GM18505 (cell line): Measurements from ENCODE around the gene UBE2H.
"Not testable (repeated sequence)": the region's sequence is repeated elsewhere in the genome, so short reads cannot be mapped to it uniquely, and the experiment has no call there.

ENCODE experiments used
- ATAC-seq: cut with Tn5 transposase; IDR thresholded peaks from one replicate; pipeline ENCODE4 v1.9.1; 2021; ENCODE audit not compliant: unreplicated experiment
- POLR2A ChIP-seq: IDR thresholded peaks from 4 replicates; pipeline ENCODE4 v1.6.1; 2011; ENCODE audit warnings: borderline replicate concordance; ENCODE audit not compliant: insufficient read depth, insufficient read length; ENCODE audit errors: extremely low read depth

The UBE2H gene

GRCh38 chr7:129804890-129805719, 147.7 kb downstream of the UBE2H start:
- ATAC-seq, result no peak
- no peak for TF ChIP-seq POLR2A

- no peak for TF ChIP-seq POLR2A
- no peak for ATAC-seq
Observed at GRCh38 chr7:129804111-129804889, 148.5 kb downstream of the UBE2H start.

- ATAC-seq, result no peak
- no peak for TF ChIP-seq POLR2A
Observed at GRCh38 chr7:129803546-129804081, 149.1 kb downstream of the UBE2H start.

GRCh38 chr7:129801882-129802281, 150.9 kb downstream of the UBE2H start:
- ATAC-seq, result no peak
- no peak for TF ChIP-seq POLR2A

GRCh38 chr7:129800901-129801300, 151.9 kb downstream of the UBE2H start:
- no peak for ATAC-seq
- no peak for TF ChIP-seq POLR2A

- ATAC-seq, result no peak
- TF ChIP-seq POLR2A, result no peak
Observed at GRCh38 chr7:129799350-129799955, 153.3 kb downstream of the UBE2H start.

- no peak for TF ChIP-seq POLR2A
- no peak for ATAC-seq
Observed at GRCh38 chr7:129798616-129799349, 154.0 kb downstream of the UBE2H start.

GRCh38 chr7:129797214-129797789, 155.5 kb downstream of the UBE2H start:
- no peak for ATAC-seq
- TF ChIP-seq POLR2A, result no peak

GRCh38 chr7:129796186-129796775, 156.5 kb downstream of the UBE2H start:
- no peak for ATAC-seq
- TF ChIP-seq POLR2A, result no peak

- not testable (repeated sequence) for ATAC-seq
Observed at GRCh38 chr7:129794461-129794860, 158.3 kb downstream of the UBE2H start.

- TF ChIP-seq POLR2A, result no peak
- ATAC-seq, result no peak
Observed at GRCh38 chr7:129793506-129794310, 159.1 kb downstream of the UBE2H start.

- no peak for TF ChIP-seq POLR2A
- no peak for ATAC-seq
Observed at GRCh38 chr7:129792721-129793120, 160.0 kb downstream of the UBE2H start.

- no peak for ATAC-seq
- TF ChIP-seq POLR2A, result no peak
Observed at GRCh38 chr7:129790136-129790535, 162.6 kb downstream of the UBE2H start.
